GM12801 (cell line): Measurements from ENCODE around the gene HSDL2.

Source experiments
- CTCF ChIP-seq: IDR thresholded peaks from one replicate; pipeline ENCODE4 v1.5.1; 2011; ENCODE audit warnings: control low read depth; ENCODE audit not compliant: insufficient read length; ENCODE audit errors: extremely low read depth

Gene HSDL2

GRCh38 chr9:112447283-112447761, 67.4 kb downstream of the HSDL2 start:
- no peak for TF ChIP-seq CTCF

DNA sequence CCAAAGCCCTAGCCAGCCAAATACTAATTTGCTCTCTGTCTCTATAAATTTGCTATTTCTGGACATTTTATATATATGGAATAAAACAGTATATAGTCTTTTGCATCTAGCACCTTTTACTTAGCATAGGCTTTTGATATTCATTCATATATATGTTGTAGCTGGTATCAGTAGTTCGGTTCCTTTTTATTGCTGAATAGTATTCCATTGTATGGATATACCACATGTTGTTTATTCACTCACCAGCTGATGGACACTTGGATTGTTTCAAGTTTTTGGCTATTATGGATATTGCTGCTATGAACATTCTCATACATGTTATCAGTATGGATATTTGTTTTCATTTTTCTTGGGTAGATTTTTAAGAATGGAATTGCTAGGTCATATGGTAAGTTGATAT, 82.9 kb downstream of the HSDL2 start:
- no peak for TF ChIP-seq CTCF

DNA sequence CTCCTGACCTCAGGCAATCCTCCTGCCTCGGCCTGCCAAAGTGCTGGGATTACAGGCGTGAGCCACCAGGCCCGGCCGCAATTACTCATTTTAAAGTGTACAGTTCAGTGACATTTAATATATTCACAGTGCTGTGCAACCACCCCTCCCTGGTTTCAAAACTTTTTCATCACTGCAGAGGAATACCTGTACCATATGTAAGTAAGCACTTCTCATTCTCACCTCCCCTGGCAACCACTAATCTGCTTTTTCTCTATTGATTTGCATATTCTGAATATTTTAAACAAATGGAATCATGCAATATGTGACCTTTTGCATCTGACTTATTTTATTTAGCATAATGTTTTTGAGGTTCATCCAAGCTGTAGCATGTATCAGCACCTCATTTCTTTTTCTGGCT, 85.4 kb downstream of the HSDL2 start:
- TF ChIP-seq CTCF = no peak

DNA sequence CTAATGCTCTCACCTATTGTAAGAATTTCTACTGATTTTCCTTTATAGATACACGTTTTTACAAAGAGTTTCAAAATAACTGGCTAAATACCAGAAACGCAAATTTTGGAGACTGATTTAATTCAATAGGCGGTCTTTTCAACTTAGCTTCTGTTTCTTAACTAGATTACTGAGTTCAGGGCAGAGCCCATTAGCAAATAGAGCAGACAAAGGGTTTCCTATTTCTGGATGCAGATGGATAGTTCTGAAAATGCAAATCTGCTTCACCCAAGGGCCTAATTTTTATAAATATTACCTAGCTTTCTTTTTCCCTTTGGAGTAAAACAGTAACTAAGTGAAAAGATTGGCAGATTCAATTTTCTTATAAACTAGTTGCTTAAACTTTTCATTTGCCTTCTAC, 93.1 kb downstream of the HSDL2 start:
- no peak for TF ChIP-seq CTCF

DNA sequence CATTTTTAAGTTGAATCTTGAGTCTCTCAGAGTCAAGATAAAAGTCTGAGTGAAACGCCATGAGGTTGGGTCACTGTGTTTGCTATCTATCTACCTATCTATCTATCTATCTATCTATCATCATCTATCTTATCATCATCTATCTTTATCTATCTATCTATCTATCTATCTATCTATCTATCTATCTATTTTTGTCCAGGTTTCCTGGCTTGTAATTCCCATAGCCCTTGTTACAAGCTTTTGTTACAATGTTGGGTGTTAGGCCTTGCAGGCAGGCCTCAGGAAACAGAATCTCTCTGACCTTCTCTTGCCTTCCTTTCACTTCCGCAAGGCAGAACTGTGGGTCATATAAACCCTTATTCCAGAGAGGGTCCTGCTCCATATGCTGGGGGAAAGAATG, 94.1 kb downstream of the HSDL2 start:
- no peak for TF ChIP-seq CTCF

DNA sequence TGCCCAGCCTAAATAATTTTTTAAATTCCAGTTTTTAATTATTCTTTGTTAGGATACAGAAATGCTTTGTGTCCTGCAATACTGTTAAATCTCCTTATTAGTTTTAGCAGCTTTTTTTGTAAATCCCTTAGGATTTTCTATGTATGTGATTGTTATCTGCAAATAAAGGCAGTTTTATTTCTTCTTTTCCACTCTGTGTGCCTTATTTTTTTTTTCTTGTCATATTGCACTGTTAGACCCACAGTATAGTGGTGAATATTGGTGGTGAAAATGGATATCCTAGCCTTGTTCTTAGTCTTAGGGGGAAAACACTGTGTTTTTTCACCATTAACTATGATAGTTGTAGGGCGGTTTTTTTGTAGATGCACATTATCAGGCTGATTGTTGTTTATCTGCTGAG, 95.4 kb downstream of the HSDL2 start:
- no peak for TF ChIP-seq CTCF

DNA sequence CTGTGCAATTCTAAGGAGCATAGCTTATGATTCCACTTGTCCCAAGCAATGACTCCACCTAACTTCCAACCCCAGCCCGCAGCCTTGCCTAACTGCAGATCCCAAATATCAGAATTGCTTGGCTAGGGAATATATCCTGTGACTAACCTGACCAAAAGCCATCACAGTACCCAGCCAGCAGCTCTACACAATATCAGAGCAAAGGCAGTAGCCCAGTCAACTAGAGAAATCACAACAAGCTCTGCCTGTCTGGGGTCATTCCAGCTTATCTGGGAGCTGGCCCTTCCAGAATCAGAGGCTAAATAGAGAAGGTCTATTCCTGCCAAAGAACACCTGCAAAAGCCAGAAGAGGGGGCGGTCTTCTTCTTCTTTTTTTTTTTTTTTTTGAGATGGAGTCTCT, 97.4 kb downstream of the HSDL2 start:
- no peak for TF ChIP-seq CTCF

- no peak for TF ChIP-seq CTCF
Observed at GRCh38 chr9:112479221-112479620, 99.3 kb downstream of the HSDL2 start.
